Measurements from ENCODE around the gene PDIA4.

Gene PDIA4

GRCh38 chr7:149028346-149029109 is at the start of gene PDIA4:
Gene PDIA4, minus strand, starts transcription at chr7:149028505. Its CDS starts 97 bp downstream, at chr7:149028408.
- Histone ChIP-seq H3K36me3 (ENCODE audit: low read length) (no peaks in the 10 kb centered on the region), H3K9me2 (replicated peaks; ENCODE audit: insufficient read depth, low read length) (no peaks in the 10 kb centered on the region), H3K79me2 (ENCODE audit: insufficient read depth, low read length) (peaks cover 44% of the 10 kb centered on the region), H3F3A (ENCODE audit: insufficient read depth) (0 out of 2 replicates have a peak, but pooled peaks cover 9% of the 10 kb centered on the region), H3K27ac (ENCODE audit: low read depth, low read length) (peak within 1 kb of the TSS; percentile 82), H3K4me3 (ENCODE audit: insufficient read depth, low read length, poor library complexity, severe bottlenecking) (peak within 1 kb of the TSS; percentile 90), H3K9ac (ENCODE audit: low read length) (peak within 1 kb of the TSS; percentile 95), H2AFZ (ENCODE audit: low read depth, low read length, severe bottlenecking) (peak within 1 kb of the TSS; percentile 60), H3K4me2 (ENCODE audit: low read depth, low read length, poor library complexity, severe bottlenecking) (peak within 1 kb of the TSS; percentile 90), H4K20me1 (ENCODE audit: low read depth, low read length) (no peaks in the 10 kb centered on the region), H3K9me3 (ENCODE audit: insufficient read depth, low read length) (no peaks in the 10 kb centered on the region), H3K27me3 (ENCODE audit: low read length) (no peaks in the 10 kb centered on the region)
- TF ChIP-seq, protein P1, sequence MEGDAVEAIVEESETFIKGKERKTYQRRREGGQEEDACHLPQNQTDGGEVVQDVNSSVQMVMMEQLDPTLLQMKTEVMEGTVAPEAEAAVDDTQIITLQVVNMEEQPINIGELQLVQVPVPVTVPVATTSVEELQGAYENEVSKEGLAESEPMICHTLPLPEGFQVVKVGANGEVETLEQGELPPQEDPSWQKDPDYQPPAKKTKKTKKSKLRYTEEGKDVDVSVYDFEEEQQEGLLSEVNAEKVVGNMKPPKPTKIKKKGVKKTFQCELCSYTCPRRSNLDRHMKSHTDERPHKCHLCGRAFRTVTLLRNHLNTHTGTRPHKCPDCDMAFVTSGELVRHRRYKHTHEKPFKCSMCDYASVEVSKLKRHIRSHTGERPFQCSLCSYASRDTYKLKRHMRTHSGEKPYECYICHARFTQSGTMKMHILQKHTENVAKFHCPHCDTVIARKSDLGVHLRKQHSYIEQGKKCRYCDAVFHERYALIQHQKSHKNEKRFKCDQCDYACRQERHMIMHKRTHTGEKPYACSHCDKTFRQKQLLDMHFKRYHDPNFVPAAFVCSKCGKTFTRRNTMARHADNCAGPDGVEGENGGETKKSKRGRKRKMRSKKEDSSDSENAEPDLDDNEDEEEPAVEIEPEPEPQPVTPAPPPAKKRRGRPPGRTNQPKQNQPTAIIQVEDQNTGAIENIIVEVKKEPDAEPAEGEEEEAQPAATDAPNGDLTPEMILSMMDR (IDR thresholded peaks at IDR 0.05; ENCODE audit: insufficient read depth, low read length, poor library complexity, severe bottlenecking) = no peak
- no peak for TF ChIP-seq EZH2phosphoT487 (conservative IDR thresholded peaks at IDR 0.05; ENCODE audit: low read length)

GRCh38 chr7:149077594-149077993 is 49.3 kb upstream of the PDIA4 start:
- no peak overlapping the region for H3K4me3 ChIP-seq (ENCODE audit: insufficient read depth, low read length, poor library complexity, severe bottlenecking)
- no peak overlapping the region for H2AFZ ChIP-seq (ENCODE audit: low read depth, low read length, severe bottlenecking)
- peaks cover 9% of the 10 kb centered on the region; the same call in 1 of the 2 replicates for H3K79me2 ChIP-seq (ENCODE audit: insufficient read depth, low read length)
- H4K20me1 ChIP-seq (ENCODE audit: low read depth, low read length) = no peaks in the 10 kb centered on the region
- H3K4me2 ChIP-seq (ENCODE audit: low read depth, low read length, poor library complexity, severe bottlenecking) = no peak overlapping the region
- H3K27me3 ChIP-seq (ENCODE audit: low read length) = no peaks in the 10 kb centered on the region
- peaks cover 4% of the 10 kb centered on the region; the same call in 1 of the 2 replicates for H3K36me3 ChIP-seq (ENCODE audit: low read length)
- no peak overlapping the region for H3K27ac ChIP-seq (ENCODE audit: low read depth, low read length)
- no peaks in the 10 kb centered on the region for H3K9me2 ChIP-seq (replicated peaks; ENCODE audit: insufficient read depth, low read length)
- H3K9ac ChIP-seq (ENCODE audit: low read length) = no peak overlapping the region
- H3F3A ChIP-seq (ENCODE audit: insufficient read depth) = 0 out of 2 replicates have a peak, but pooled peaks cover 4% of the 10 kb centered on the region
- TF ChIP-seq, protein P1 (IDR thresholded peaks at IDR 0.05; ENCODE audit: insufficient read depth, low read length, poor library complexity, severe bottlenecking) = no peak
- TF ChIP-seq EZH2phosphoT487 (conservative IDR thresholded peaks at IDR 0.05; ENCODE audit: low read length) = no peak
- no peaks in the 10 kb centered on the region for H3K9me3 ChIP-seq (ENCODE audit: insufficient read depth, low read length)

- H3K9me3 ChIP-seq (ENCODE audit: insufficient read depth, low read length) = no peaks in the 10 kb centered on the region
- TF ChIP-seq, protein P1 (IDR thresholded peaks at IDR 0.05; ENCODE audit: insufficient read depth, low read length, poor library complexity, severe bottlenecking) = no peak
- no peak for TF ChIP-seq EZH2phosphoT487 (conservative IDR thresholded peaks at IDR 0.05; ENCODE audit: low read length)
- no peak overlapping the region for H3K4me2 ChIP-seq (ENCODE audit: low read depth, low read length, poor library complexity, severe bottlenecking)
- H2AFZ ChIP-seq (ENCODE audit: low read depth, low read length, severe bottlenecking) = no peak overlapping the region
- H3K36me3 ChIP-seq (ENCODE audit: low read length) = peaks cover 4% of the 10 kb centered on the region; the same call in 1 of the 2 replicates
- H3F3A ChIP-seq (ENCODE audit: insufficient read depth) = no peaks in the 10 kb centered on the region
- no peaks in the 10 kb centered on the region for H3K9me2 ChIP-seq (replicated peaks; ENCODE audit: insufficient read depth, low read length)
- H3K9ac ChIP-seq (ENCODE audit: low read length) = no peak overlapping the region
- peaks cover 2% of the 10 kb centered on the region; the same call in 1 of the 2 replicates for H3K79me2 ChIP-seq (ENCODE audit: insufficient read depth, low read length)
- H3K27ac ChIP-seq (ENCODE audit: low read depth, low read length) = no peak overlapping the region
- no peaks in the 10 kb centered on the region for H3K27me3 ChIP-seq (ENCODE audit: low read length)
- H3K4me3 ChIP-seq (ENCODE audit: insufficient read depth, low read length, poor library complexity, severe bottlenecking) = no peak overlapping the region
- no peaks in the 10 kb centered on the region for H4K20me1 ChIP-seq (ENCODE audit: low read depth, low read length)
These were observed 47.0 kb upstream of the PDIA4 start for GRCh38 chr7:149075286-149075685.

Data from SU-DHL-6 (cell line).